Islet precursor cell (in vitro differentiated cells): ENCODE results near the gene ACTR10.
A peak's percentile ranks its signal among the peaks of the same experiment; 100 is the strongest.
"Not testable (repeated sequence)": the region's sequence is repeated elsewhere in the genome, so short reads cannot be mapped to it uniquely, and the experiment has no call there.

Experiments
- DNase-seq: peaks from one replicate; pipeline ENCODE4 v3.0.0-alpha.2; 2018

Gene ACTR10

DNA sequence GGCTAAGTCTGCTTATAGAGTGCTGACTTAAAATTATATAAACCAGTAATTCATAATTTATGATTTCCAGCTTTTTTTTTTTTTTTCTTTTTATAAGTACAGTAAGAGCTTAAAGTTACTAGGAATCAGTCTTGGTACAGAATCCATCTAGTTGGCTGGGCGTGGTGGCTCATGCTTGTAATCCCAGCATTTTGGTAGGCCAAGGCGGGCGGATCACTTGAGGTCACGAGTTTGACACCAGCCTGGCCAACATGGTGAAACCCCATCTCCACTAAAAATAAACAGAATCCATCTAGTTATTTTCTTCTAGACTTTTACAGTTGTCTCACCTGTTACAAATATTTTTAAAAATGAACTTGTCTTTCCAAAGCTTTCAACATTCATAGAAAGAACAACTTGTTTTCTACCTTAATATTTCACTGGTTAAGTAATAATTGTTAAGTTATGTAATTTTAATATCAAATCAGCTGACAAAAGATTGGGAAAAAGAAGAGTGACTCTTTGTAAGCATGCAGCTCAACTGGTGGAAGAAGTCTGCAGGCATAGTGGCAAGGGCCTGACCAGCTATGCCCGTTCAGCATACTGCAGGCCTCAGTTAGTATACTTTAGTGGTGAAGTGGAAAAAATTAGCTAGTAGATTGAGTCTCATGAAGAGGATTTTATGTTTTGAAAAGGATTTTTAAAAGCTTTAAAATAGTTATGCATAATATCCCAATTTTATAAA, 27.3 kb downstream of the ACTR10 start:
- no peak for DNase-seq

DNA sequence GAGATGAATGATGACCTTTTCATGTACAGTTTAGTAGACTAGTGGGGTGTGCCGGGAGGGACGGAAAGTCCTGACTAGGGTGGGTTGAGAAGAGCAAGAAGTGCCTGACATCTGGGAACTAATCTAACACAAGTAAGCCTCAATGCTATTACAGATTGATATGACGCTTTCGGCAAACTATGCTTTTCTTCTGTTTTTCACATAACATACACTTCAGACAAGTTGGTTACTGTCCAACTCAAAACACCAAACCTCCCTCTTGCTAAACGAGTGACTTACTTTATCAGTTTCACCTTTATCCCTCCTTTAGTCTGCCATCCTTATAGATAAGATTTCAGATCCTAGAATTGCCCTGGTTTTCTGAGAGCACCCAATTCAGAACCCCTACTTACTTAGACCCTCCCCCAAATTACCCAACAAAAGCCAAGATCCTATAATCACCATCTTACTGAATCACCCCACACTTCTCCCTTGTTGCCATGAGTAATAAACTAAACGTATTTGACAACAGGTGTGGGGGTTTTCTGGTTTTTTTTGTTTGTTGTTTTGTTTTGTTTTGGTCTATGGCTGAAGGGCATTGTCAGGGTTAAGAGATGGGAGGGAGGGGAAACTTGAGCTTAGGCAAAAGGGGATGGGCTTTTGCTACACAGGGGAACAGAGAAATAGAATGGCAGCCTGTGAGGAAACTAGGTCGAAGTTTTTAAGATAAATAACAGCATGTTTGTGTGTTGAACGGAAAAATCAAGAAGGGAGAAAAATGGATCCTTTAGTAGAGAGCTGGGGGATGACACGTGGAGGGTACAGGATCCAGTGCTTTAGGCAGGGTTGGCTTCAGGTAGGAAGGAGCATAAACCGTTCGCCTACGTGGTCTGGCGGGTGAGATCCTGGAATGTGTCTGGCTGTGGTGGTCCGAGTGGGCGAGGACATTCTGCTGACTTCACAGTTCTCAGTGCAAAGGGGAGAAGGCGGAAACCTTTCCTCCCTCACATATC, 38.6 kb downstream of the ACTR10 start:
- DNase-seq, result peak; percentile 68

DNA sequence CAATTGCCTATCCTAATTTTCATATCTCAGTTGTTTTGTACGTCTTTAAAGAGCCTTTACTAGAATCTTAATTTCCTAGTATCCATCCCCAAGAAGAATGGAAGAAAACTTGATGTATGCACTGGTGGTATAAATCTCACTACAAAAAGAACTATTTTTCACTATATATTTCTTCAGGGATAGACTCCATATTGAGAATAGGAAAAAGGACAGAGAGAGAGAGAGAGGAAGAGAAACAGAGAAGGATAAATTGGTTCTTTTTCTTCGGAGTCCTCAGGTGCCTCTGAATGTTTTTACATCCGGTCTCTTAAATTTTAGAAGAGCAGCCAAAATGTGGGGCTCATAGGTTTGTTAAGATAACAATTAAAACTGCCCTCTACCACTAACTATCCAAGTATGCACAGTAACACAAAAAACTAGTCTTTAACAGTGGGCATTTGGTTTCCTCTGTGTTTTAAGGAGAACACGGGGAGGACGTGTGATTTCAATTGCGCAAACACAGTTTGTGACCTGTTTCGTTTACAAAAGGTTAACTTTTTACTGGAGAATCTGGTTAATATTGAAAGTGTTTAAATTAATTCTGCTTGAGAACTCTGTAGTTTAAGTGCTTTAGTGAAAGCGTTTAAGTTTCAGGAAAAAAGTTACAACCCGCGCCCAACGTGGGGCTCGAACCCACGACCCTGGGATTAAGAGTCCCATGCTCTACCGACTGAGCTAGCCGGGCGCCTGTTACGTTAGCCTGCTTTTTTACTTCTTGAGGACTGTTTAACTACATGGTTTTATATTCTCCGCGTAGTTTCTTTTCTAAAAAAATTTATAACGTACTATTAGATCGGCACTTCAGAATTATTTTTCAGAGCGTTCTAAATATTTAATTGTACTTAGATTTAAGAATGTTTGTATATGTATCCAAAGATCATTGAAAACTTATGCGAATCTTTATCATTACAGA, 39.6 kb downstream of the ACTR10 start:
- peak; percentile 77 for DNase-seq

DNA sequence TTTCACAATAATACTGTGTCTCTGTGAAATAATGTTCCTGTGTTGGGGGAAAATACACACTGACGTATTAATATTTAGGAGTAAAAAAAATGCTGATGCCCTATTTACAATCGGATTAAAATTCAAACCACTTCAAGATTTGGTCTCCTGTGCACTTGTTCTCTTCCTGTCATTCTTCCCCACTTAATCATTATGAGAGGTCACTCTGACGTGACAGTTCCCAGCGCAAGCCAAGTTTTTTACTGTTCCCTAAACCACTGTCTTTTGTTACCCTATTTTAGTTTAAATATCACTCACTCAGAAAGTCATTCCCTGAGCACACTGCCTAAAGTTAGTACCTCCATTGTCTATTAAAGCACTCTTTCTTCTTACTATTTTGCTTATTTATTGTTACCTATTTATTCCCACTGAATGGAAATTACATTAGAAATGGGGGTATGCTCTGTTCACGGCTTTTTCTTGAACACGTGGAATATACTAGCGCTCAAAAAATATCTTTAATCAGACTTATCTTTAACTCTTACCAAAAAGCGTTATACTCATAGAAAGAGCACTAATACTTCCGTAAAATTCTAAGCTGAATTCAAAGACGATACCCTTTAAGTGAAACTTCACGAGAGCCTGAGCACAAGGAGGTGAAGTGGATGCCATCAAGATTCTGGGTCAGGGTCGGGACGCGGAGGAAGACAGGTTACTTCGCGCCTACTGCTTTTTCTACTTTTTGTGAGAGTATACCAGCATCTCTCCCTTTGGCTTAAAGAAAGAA, 44.0 kb downstream of the ACTR10 start:
- no peak for DNase-seq

DNA sequence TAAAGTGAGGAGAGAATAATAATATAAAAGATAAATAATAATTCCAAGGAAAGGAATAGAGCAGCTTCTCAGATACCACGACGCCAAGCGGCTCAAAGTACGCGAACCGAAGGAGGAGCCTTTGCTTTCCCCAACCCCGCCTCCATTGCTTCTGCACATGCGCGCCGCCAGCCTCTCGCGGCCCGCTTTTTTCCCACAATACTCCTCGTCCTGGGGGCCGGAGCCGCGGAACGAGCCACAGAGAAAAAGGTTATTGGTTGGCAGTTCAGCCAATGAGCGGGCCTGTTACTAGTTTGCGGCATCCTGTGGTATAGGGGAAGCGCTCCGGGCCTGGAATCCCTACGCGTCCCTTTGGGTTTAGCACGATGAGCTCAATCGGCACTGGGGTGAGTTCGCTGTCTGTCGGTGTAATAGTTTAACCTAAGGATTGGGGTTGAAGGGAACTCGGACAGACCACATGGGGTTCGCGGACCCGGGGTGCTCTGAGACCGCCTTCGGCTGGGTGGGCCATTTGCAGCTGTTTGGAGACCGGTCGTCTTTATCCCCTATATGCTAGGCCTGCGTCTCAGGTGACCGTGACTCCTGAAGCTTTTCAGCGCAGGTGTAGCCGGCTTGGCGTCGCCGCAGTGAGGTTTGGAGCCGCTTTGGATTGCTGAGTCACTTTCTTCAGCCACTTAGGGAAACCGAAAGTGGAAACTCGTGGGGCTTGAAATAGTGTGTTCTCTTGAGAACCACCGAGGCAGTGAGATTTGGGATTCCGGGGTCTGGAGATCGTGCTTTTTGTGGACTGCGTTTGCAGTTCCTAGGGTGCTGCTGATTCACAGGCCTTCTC, 44.8 kb downstream of the ACTR10 start, which contains the start of gene PSMA3:
Gene PSMA3 (plus strand): TSS at position 288 of the 832 bp plus-strand sequence. CDS start 78 bp downstream, at position 366.
- DNase-seq, result peak; percentile 99

DNA sequence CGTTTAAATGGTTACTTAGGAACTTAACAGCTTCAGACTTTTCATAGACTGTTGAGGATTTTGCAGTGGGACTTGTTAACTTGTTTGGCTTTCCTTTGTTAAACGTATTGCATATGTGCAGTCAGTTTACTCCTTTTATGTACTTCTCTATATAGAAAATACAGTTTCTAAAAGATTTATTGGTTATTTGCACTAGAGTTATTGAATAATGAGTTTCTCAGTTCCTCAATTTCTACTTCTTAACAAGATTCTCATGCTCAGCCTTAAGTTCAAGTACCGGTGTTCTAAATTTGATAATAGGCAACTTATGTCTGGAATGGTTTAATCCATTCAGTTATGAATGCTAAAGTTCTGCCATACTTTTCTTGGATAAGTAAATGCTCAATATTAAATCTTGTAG, 45.6 kb downstream of the ACTR10 start:
- no peak for DNase-seq

DNA sequence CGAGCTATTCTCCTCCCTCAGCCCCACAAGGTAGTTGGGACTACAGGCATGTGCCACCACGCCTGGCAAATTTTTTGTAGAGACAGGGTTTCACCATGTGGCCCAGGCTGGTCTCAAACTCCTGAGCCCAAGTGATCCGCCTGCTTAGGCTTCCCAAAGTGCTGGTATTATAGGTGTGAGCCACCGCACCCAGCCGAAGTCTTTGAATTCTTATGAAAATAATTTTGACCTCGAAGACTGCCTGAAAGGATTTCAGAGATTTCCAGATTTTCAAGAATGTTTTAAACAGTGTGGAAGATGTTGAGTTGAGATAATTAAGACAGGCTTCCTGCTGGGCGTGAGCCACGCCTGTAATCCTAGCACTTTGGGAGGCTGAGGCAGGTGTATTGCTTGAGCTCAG, 49.7 kb downstream of the ACTR10 start:
- DNase-seq, result no peak

DNA sequence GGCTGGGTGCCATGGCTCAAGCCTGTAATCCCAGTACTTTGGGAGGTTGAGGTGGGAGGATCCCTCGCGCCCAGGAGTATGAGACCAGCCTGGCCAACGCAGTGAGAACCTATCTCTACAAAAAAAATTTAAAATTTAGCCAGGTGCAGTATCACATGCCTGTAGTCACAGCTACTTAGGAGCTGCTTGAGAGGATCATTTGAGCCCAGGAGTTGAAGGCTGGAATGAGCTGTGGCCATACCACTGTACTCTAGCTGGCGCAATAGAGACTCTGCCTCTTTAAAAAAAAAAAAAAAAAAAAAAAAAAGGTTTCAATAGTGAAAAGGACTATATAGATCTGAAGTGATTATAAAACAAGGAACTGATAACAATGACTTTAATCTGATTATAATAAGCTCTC, 58.2 kb downstream of the ACTR10 start:
- no peak for DNase-seq

DNA sequence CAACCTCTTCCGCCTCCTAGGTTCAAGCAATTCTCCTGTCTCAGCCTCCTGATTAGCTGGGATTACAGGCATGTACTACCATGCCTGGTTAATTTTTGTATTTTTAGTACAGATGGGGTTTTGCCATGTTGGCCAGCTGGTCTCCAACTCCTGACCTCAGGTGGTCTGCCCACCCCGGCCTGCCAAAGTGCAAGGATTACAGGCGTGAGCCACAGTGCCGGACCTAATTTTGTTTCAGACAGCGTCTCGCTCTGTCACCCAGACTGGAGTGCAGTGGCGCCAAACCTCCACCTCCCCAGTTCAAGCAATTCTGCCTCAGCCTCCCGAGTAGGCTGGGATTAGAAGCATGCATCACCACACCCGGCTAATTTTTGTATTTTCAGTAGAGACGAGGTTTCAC, 62.1 kb downstream of the ACTR10 start:
- DNase-seq, result not testable (repeated sequence)

DNA sequence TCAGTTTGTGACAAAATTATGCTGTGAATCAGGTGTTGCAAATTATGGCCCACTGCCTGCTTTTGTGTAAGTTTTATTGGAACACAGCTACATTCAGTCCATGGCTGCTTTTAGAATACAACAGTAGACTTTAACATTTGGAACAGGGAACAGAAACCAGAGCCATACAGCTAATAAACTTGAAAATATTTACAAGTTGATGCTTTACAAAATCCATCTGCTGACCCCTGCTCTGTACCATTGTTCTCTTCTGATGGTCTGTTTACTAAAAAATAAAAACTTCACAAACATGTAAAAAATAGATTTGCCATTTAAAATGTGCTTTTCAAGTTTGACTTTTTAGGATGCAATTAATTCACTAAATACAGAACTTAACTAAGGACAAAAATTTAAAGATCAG, 65.5 kb downstream of the ACTR10 start:
- DNase-seq, result no peak

DNA sequence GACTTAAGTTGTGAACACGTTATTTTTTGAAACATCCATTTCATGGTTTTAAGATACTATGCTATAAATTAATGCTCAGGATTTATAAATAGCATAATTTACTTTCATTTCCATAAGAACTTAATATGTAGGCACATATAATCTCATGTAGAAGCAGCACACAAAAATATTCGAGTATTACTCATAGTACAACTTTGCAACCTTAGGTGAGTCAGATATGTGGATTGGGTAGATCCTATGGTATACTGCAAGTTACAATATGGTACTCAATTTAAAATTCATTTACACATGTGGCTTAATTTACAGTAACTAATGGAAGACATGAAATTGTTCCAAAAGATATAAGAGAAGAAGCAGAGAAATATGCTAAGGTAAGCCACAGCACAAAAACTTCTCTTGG, 70.7 kb downstream of the ACTR10 start:
- no peak for DNase-seq

DNA sequence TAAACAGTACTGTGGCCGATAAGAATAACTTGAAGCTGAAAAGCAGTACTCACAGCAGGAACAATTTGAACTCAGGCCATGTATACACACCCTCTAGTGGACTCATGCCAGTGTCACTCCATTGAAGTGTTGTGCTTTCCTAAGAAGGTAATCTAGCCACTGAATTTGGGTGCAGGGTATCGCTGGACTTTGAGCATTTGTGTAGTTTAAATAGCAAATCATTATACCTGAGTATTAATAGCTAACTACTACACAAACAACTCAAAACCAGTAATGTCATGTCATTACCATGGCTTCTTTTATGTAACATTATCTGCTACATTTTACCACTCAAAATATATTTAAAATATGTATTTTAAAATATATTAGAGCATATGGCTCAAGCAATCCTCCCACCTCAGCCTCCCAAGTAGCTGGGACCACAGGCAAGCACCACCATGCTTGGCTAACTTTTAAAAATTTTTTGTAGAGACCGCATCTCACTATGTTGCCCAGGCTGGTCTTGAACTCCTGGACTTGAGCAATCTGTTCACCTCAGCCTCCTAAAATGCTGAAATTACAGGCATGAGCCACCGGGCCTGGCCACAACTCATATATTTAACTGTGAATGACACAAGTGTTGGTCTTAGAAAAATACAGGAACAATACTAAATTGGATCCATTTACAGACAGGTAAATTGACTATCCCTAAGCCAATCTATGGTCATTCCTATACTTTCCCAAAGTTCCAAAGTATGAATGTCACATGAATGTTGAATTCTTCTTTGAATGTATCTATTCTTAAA, 72.8 kb downstream of the ACTR10 start:
- no peak for DNase-seq

DNA sequence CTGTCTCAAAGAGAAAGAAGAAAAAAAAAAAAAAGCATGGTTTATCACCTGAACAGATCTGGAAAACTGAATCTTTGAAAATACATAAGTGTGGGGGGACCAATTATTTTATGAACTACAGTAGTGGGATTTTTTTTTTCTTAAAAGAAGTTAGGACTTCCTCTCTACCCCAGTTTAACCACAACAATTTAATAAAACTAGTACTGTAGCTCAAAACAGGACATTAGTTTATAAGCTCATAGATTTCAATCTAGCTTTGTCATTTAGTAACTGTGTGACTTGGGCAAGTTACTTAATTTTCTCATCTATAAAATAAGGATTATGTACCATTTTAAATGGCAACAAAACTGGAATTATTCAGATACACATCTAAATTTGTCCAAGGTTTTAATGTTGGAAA, 74.9 kb downstream of the ACTR10 start:
- DNase-seq, result no peak

DNA sequence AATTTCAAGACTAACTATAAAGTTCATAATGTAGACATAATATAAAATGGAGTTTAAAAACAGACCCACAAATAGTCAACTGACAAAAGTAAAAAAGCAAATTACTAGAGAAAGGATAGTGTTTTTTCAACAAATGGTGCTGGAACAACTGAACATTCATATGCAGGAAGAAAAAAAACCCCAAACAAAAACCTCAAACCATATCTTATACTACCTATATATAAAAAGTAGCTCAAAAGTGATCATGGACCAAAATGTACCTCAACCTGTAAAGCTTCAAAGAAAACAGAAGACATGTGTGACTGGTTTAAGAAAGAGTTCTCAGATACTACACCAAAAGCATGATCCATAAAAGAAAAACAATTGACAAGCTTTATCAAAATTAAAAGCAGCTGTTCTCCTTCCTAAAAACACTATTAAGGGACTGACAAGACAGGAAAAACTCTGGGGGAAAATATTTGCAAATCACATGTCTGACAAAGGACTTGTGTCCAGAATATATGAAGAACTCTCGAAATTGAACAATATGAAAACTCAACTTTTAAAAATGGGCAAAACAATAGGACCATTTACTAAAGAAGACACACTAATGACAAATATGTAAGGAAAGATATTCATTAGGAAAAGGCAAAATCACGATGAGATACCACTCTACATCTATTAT, 75.7 kb downstream of the ACTR10 start:
- DNase-seq, result no peak

DNA sequence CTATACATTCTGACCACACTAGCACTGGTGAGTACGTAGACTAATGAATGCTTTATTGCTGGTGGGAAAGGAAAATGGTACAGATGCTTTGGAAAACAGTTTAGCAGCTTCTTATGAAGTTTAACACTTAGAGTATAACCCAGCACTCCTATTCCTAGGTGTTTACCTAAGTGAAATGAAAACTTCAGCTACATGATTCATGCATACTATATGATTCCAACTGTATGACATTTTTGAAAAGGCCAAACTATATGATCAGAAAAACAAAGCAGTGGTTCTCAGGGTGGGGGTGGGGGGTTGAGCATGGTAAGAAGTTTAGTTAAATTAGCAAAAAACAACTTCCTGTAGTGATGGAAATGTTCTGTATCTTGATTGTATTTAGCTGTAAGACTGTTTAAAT, 76.3 kb downstream of the ACTR10 start:
- DNase-seq, result no peak

DNA sequence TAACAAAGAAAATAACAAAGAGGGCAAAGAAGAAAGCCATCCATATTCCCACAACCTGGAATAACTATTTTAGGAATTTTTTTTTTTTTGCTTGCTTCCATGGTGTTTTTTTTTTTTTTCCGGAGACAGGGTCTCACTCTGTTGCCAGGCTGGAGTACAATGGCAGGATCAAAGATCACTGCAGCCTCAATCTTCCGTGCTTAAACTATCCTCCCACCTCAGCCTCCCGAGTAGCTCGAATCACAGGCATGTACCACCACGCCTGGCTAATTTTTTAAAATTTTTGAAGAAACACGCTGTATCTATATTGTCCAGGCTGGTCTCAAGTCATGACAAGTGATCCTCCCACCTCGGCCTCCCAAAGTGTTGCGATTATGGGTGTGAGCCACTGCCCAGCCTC, 78.2 kb downstream of the ACTR10 start:
- DNase-seq, result no peak

DNA sequence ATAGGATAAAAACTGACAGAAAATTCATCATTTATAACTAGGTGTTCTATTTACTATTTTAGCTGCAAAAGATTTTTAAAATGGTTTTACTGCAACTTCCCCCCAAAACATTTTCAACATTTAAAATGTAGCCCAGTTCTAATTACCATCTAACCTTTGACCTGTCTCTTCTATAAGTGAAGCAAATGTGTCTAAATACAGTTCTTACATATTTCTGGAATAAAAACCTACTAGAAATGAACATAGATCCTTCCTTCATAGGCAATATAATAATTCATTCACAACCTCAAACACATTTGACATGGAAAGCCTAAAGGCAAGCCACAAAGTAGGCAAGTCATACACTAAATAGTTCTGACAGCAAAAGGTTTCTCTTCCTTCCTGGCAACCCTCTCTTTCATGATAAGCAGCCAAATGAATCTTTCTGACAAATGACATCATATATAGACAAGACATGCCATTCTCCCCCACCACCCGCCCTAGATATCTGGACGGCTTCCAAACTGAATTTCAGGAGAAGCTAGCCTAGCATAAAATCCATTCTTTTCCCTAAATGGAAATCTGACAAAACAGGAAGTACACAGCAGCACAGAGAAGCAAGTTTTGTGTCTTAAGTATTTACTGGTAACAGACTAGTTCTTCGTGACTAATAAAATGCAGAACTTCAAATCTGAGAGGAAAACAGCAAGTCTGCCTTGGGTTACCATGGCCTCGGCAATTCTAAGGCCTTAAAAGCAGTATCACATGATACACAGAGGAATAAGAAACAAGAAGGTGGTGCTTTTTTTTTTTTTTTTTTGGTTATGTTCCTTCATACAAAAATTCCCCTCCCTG, 81.2 kb downstream of the ACTR10 start:
- DNase-seq, result no peak

DNA sequence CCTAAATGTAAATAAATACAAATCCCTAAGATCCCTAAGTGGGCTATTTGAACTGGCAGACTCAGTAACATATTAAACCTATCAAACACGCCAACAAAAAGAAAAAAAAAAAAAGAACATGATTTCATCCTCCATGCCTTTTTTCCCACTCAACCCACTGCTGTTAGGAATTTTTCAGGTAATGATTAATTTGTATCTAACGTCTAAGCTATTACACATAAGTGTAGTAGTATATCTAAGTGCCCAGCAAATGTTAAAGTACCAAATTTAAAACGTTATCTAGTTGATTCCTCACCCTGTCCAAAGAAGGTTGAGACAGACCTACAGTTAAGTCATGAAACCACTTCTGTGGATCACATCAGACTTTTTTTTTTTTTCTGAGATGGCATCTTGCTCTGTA, 82.0 kb downstream of the ACTR10 start:
- DNase-seq, result no peak
